Brain microvascular endothelial cell (primary cell): Measurements from ENCODE around the gene ANKRD36.
"Not testable (repeated sequence)": the region's sequence is repeated elsewhere in the genome, so short reads cannot be mapped to it uniquely, and the experiment has no call there.

Experiments
- DNase-seq: peaks from one replicate; pipeline ENCODE4 v3.0.0-alpha.2; 2020
- H3K27ac ChIP-seq: fragments of 250-450 bp; sonication (Bioruptor Pico); 2 replicates; pipeline ENCODE4 v1.5.1; 2020; ENCODE audit warnings: mild to moderate bottlenecking, moderate library complexity
- H3K27me3 ChIP-seq: fragments of 250-450 bp; sonication (Bioruptor Pico); replicated peaks from 2 replicates; pipeline ENCODE4 v1.5.1; 2020; ENCODE audit warnings: mild to moderate bottlenecking
- H3K36me3 ChIP-seq: fragments of 250-450 bp; sonication (Bioruptor Pico); replicated peaks from 2 replicates; pipeline ENCODE4 v1.5.1; 2020; ENCODE audit warnings: mild to moderate bottlenecking
- H3K4me3 ChIP-seq: 2 replicates; pipeline ENCODE4 v1.5.1; 2011; ENCODE audit warnings: low read depth, mild to moderate bottlenecking, control low read depth, low read length, moderate library complexity
- CTCF ChIP-seq: IDR thresholded peaks from 2 replicates; pipeline ENCODE4 v1.5.1; 2011; ENCODE audit warnings: low read depth, mild to moderate bottlenecking, moderate library complexity, low read length, control low read depth, inconsistent platforms; ENCODE audit errors: missing control alignments
- in situ Hi-C: cut with HindIII; loops from 2 replicates; pipeline ENCODE4 v1.10.0; 2017; ENCODE audit warnings: low sequenced_read_pairs, low pct_ligation_motif_present

The ANKRD36 gene

GRCh38 chr2:97266449-97266848 lies 153.5 kb downstream of the ANKRD36 start:
- in situ Hi-C loops, H3K27ac ChIP-seq, H3K27me3 ChIP-seq, H3K36me3 ChIP-seq, H3K4me3 ChIP-seq, DNase-seq: not testable (repeated sequence)

GRCh38 chr2:97267411-97268074 lies 154.6 kb downstream of the ANKRD36 start:
- DNase-seq = no peak
- TF ChIP-seq CTCF = no peak
- H3K36me3 ChIP-seq = peaks cover 4% of the 10 kb centered on the region
- no peak overlapping the region for H3K27ac ChIP-seq
- no peaks in the 10 kb centered on the region for H3K27me3 ChIP-seq
- in situ Hi-C loops = no loop called here
- H3K4me3 ChIP-seq = no peak overlapping the region

- H3K27me3 ChIP-seq, H3K27ac ChIP-seq, in situ Hi-C loops, DNase-seq, H3K4me3 ChIP-seq, H3K36me3 ChIP-seq: not testable (repeated sequence)
Measured at GRCh38 chr2:97268075-97268591, 155.2 kb downstream of the ANKRD36 start.

GRCh38 chr2:97276232-97276798 lies 163.4 kb downstream of the ANKRD36 start:
- H3K36me3 ChIP-seq, in situ Hi-C loops, H3K27ac ChIP-seq, DNase-seq, H3K27me3 ChIP-seq, H3K4me3 ChIP-seq: not testable (repeated sequence)

GRCh38 chr2:97285187-97285586 lies 172.2 kb downstream of the ANKRD36 start:
- H3K27me3 ChIP-seq, H3K27ac ChIP-seq, in situ Hi-C loops, H3K36me3 ChIP-seq, DNase-seq, H3K4me3 ChIP-seq: not testable (repeated sequence)

- DNase-seq, H3K27ac ChIP-seq, H3K36me3 ChIP-seq, H3K27me3 ChIP-seq, in situ Hi-C loops, H3K4me3 ChIP-seq: not testable (repeated sequence)
Measured at GRCh38 chr2:97293687-97294086, 180.7 kb downstream of the ANKRD36 start.
